Astrocyte (in vitro differentiated cells and primary cell): ENCODE data around the gene POLG2.

ENCODE experiments used
- CTCF ChIP-seq: IDR thresholded peaks from 2 replicates; pipeline ENCODE4 v1.5.1; 2011; ENCODE audit warnings: low read depth, mild to moderate bottlenecking, inconsistent platforms, low read length, moderate library complexity; ENCODE audit not compliant: insufficient read depth
- EZH2 ChIP-seq: IDR thresholded peaks from 2 replicates; pipeline ENCODE4 v1.6.1; 2012; ENCODE audit warnings: mild to moderate bottlenecking, low read length, inconsistent platforms; ENCODE audit not compliant: insufficient read depth

GRCh38 chr17:64515419-64515818 is 18.6 kb upstream of the POLG2 start:
- TF ChIP-seq CTCF (no peak), EZH2 (no peak)
